ENCODE data around the gene FOXJ1. TPM values are rescaled to one million over a fixed set of nuclear protein-coding genes. Genes with fewer than 3 reads are reported as not detected.

Gene FOXJ1
- total RNA-seq, 4 donors from 2014 or later = 0.19 to 0.57 TPM; not detected in 2

GRCh38 chr17:76138234-76138895 is 2.7 kb downstream of the FOXJ1 start:
- Histone ChIP-seq H3K27ac (no peak overlapping the region), H3K27me3 (peaks cover 8 to 85% (median 13%) of the 10 kb centered on the region in 4 donors), H3K9me3 (no peaks in the 10 kb centered on the region), H3K4me3 (no peak overlapping the region), H3K4me1 (peaks cover 17 to 66% (median 17%) of the 10 kb centered on the region in 3 donors), H3K36me3 (no peaks in the 10 kb centered on the region)
- no peak for TF ChIP-seq CTCF (IDR thresholded peaks at IDR 0.05)
- no peak for TF ChIP-seq POLR2A (IDR thresholded peaks at IDR 0.05)
- 0 to 38% methylated on average over 1 to 6 of the region's 23 CpGs for WGBS, 2 donors
- DNase-seq = no peak
- intact Hi-C loops (cut with DNase I) = no loop called here

GRCh38 chr17:76137351-76138233 is 3.5 kb downstream of the FOXJ1 start:
- intact Hi-C loops (cut with DNase I) = no loop called here
- H3K4me1 ChIP-seq = peaks cover 21 to 73% (median 25%) of the 10 kb centered on the region in 3 donors
- no peaks in the 10 kb centered on the region for H3K36me3 ChIP-seq
- no peak overlapping the region for H3K27ac ChIP-seq
- peaks cover 8 to 93% (median 13%) of the 10 kb centered on the region in 4 donors for H3K27me3 ChIP-seq
- no peaks in the 10 kb centered on the region for H3K9me3 ChIP-seq
- TF ChIP-seq POLR2A (IDR thresholded peaks at IDR 0.05) (no peak), CTCF (IDR thresholded peaks at IDR 0.05) (no peak)
- WGBS, 2 donors = 28% methylated on average over 4 of the region's 54 CpGs; no CpG with 5 or more reads in 1 of the 2 donors
- no peak for DNase-seq
- H3K4me3 ChIP-seq = no peak overlapping the region

GRCh38 chr17:76137001-76137350 is 4.1 kb downstream of the FOXJ1 start:
- H3K4me1 ChIP-seq = peaks cover 25 to 78% (median 28%) of the 10 kb centered on the region in 3 donors
- H3K36me3 ChIP-seq = no peaks in the 10 kb centered on the region
- TF ChIP-seq POLR2A (IDR thresholded peaks at IDR 0.05) (no peak), CTCF (IDR thresholded peaks at IDR 0.05) (no peak)
- intact Hi-C loops (cut with DNase I) = no loop called here
- no peak for DNase-seq
- WGBS, 2 donors = 70 to 75% methylated on average over 2 to 3 of the region's 7 CpGs
- no peaks in the 10 kb centered on the region for H3K9me3 ChIP-seq
- no peak overlapping the region for H3K4me3 ChIP-seq
- peaks cover 8 to 99% (median 13%) of the 10 kb centered on the region in 4 donors for H3K27me3 ChIP-seq
- no peak overlapping the region for H3K27ac ChIP-seq

- DNase-seq = no peak
- WGBS, 2 donors = 61 to 82% methylated on average over 6 to 11 of the region's 16 CpGs
- no peak overlapping the region for H3K4me3 ChIP-seq
- no peaks in the 10 kb centered on the region for H3K36me3 ChIP-seq
- peaks cover 26 to 78% (median 29%) of the 10 kb centered on the region in 3 donors for H3K4me1 ChIP-seq
- intact Hi-C loops (cut with DNase I) = no loop called here
- H3K27me3 ChIP-seq = peaks cover 8 to 99% (median 13%) of the 10 kb centered on the region in 4 donors
- H3K27ac ChIP-seq = no peak overlapping the region
- TF ChIP-seq POLR2A (IDR thresholded peaks at IDR 0.05) (no peak), CTCF (IDR thresholded peaks at IDR 0.05) (no peak)
- no peaks in the 10 kb centered on the region for H3K9me3 ChIP-seq
Measured at GRCh38 chr17:76136276-76137000, 4.6 kb downstream of the FOXJ1 start.
